NCI-H82 treated with DMSO at 0.1 percent for 48 hours (cell line): ENCODE results near the gene CHST8.
"Not testable (repeated sequence)": the region's sequence is repeated elsewhere in the genome, so short reads cannot be mapped to it uniquely, and the experiment has no call there.

Experiments used
- DNase-seq: peaks from one replicate; lab custom pipeline; 2025; ENCODE audit not compliant: unreplicated experiment; lab: John Stamatoyannopoulos, UW

Gene CHST8

GRCh38 chr19:33621811-33622504 is at the start of gene CHST8:
TSS of gene CHST8 (plus strand) at chr19:33621953. CDS start at chr19:33689262, 67,309 bp downstream.
- DNase-seq: no peak

- DNase-seq: no peak
Observed at GRCh38 chr19:33572929-33573328, 48.8 kb upstream of the CHST8 start.

GRCh38 chr19:33574824-33575223 is 46.9 kb upstream of the CHST8 start:
- DNase-seq: no peak

GRCh38 chr19:33578697-33579096 is 43.1 kb upstream of the CHST8 start:
- no peak for DNase-seq

GRCh38 chr19:33580026-33580644 is 41.6 kb upstream of the CHST8 start:
- no peak for DNase-seq

- no peak for DNase-seq
Observed at GRCh38 chr19:33580645-33581037, 41.1 kb upstream of the CHST8 start.

GRCh38 chr19:33582914-33583313 is 38.8 kb upstream of the CHST8 start:
- DNase-seq: no peak

- DNase-seq: no peak
Observed at GRCh38 chr19:33587150-33587549, 34.6 kb upstream of the CHST8 start.

- DNase-seq: no peak
Observed at GRCh38 chr19:33590224-33590623, 31.5 kb upstream of the CHST8 start.

- no peak for DNase-seq
Observed at GRCh38 chr19:33595783-33596182, 26.0 kb upstream of the CHST8 start.

GRCh38 chr19:33601583-33601982 is 20.2 kb upstream of the CHST8 start:
- DNase-seq: no peak

- DNase-seq: no peak
Observed at GRCh38 chr19:33602576-33603204, 19.1 kb upstream of the CHST8 start.

GRCh38 chr19:33603377-33603776 is 18.4 kb upstream of the CHST8 start:
- DNase-seq: no peak

- no peak for DNase-seq
Observed at GRCh38 chr19:33604651-33605050, 17.1 kb upstream of the CHST8 start.

- DNase-seq: not testable (repeated sequence)
Observed at GRCh38 chr19:33605803-33606295, 15.9 kb upstream of the CHST8 start.

GRCh38 chr19:33606556-33606955 is 15.2 kb upstream of the CHST8 start:
- no peak for DNase-seq

- no peak for DNase-seq
Observed at GRCh38 chr19:33609353-33609752, 12.4 kb upstream of the CHST8 start.

GRCh38 chr19:33610588-33610987 is 11.2 kb upstream of the CHST8 start:
- DNase-seq: no peak

GRCh38 chr19:33612928-33613619 is 8.7 kb upstream of the CHST8 start:
- no peak for DNase-seq

- no peak for DNase-seq
Observed at GRCh38 chr19:33613620-33614000, 8.1 kb upstream of the CHST8 start.

- DNase-seq: no peak
Observed at GRCh38 chr19:33616346-33616745, 5.4 kb upstream of the CHST8 start.

GRCh38 chr19:33616857-33617256 is 4.9 kb upstream of the CHST8 start:
- no peak for DNase-seq
